Fibroblast of lung (primary cell): ENCODE measurements around the gene RSF1.

Source experiments
- CTCF ChIP-seq, 2 donors: IDR thresholded peaks in 1 of 2; conservative IDR thresholded peaks in 1 of 2; 1 replicate in 1 of 2; 2 replicates in 1 of 2; pipeline ENCODE4 v1.5.1; 2011 to 2012; ENCODE audit warnings: low read length in 2 of 2, control low read depth in 1 of 2, inconsistent platforms in 1 of 2, low read depth in 1 of 2, mild to moderate bottlenecking in 1 of 2
- EZH2 ChIP-seq: IDR thresholded peaks from 2 replicates; pipeline ENCODE4 v1.5.1; 2012; ENCODE audit warnings: low read length, control low read depth, mild to moderate bottlenecking; ENCODE audit errors: missing control alignments

GRCh38 chr11:77823775-77824174 is 3.3 kb upstream of the RSF1 start:
- no peak for TF ChIP-seq CTCF (conservative IDR thresholded peaks at IDR 0.05 in 1 of 2, IDR thresholded peaks at IDR 0.05 in 1 of 2; ENCODE audit: low read depth in 1 of 2, low read length in 2 of 2)
- TF ChIP-seq EZH2: no peak
